Mesenchymal stem cell (in vitro differentiated cells and primary cell): ENCODE data around the gene SCN2B.
"Not testable (repeated sequence)": the region's sequence is repeated elsewhere in the genome, so short reads cannot be mapped to it uniquely, and the experiment has no call there.

Source experiments
- DNase-seq: peaks from one replicate; pipeline ENCODE4 v3.0.0-alpha.2; 2013
- H2AFZ ChIP-seq: one replicate; pipeline ENCODE4 v1.6.1; 2013; ENCODE audit warnings: low read depth, mild to moderate bottlenecking, control low read depth, inconsistent platforms, low read length, moderate library complexity
- H2AK5ac ChIP-seq: 2 replicates; pipeline ENCODE4 v1.6.1; 2013; ENCODE audit warnings: low read length, moderate library complexity, mild to moderate bottlenecking, inconsistent platforms; ENCODE audit not compliant: severe bottlenecking
- H2BK120ac ChIP-seq: one replicate; pipeline ENCODE4 v1.6.1; 2013; ENCODE audit warnings: low read depth, mild to moderate bottlenecking, inconsistent platforms, low read length, moderate library complexity
- H2BK12ac ChIP-seq, 2 experiments: one replicate each; pipeline ENCODE4 v1.6.1; 2013; ENCODE audit warnings: inconsistent platforms in 2 of 2, low read length in 2 of 2, mild to moderate bottlenecking in 2 of 2, moderate library complexity in 2 of 2, control low read depth in 1 of 2
- H2BK15ac ChIP-seq: one replicate; pipeline ENCODE4 v1.6.1; 2013; ENCODE audit warnings: mild to moderate bottlenecking, low read depth, inconsistent platforms; ENCODE audit not compliant: poor library complexity, severe bottlenecking
- H2BK5ac ChIP-seq: 2 replicates; pipeline ENCODE4 v1.6.1; 2013; ENCODE audit warnings: low read depth, mild to moderate bottlenecking, low read length, control low read depth, inconsistent platforms; ENCODE audit not compliant: poor library complexity, severe bottlenecking
- H3K14ac ChIP-seq, 2 experiments: one replicate each; pipeline ENCODE4 v1.6.1; 2013; ENCODE audit warnings: inconsistent platforms in 2 of 2, low read length in 2 of 2, control low read depth in 1 of 2, mild to moderate bottlenecking in 1 of 2, moderate library complexity in 1 of 2
- H3K18ac ChIP-seq, 2 experiments: one replicate each; pipeline ENCODE4 v1.6.1; 2013; ENCODE audit warnings: inconsistent platforms in 2 of 2, low read length in 2 of 2, control low read depth in 1 of 2, low read depth in 1 of 2, mild to moderate bottlenecking in 1 of 2
- H3K23ac ChIP-seq, 2 experiments: one replicate each; pipeline ENCODE4 v1.6.1; 2013; ENCODE audit warnings: inconsistent platforms in 2 of 2, low read length in 2 of 2, mild to moderate bottlenecking in 2 of 2, moderate library complexity in 2 of 2, control low read depth in 1 of 2
- H3K27ac ChIP-seq: 2 replicates; pipeline ENCODE4 v1.5.1; 2013; ENCODE audit warnings: mild to moderate bottlenecking, moderate library complexity, low read length, control low read depth, inconsistent platforms; ENCODE audit not compliant: poor library complexity, severe bottlenecking
- H3K27me3 ChIP-seq, 2 experiments: 2 replicates each; pipeline versions ENCODE4 v1.6.1 to v1.7.0; 2013; ENCODE audit warnings: low read length in 2 of 2, mild to moderate bottlenecking in 2 of 2, moderate library complexity in 2 of 2, control low read depth in 1 of 2, inconsistent platforms in 1 of 2; ENCODE audit not compliant: control insufficient read depth in 1 of 2, insufficient read depth in 1 of 2
- H3K36me3 ChIP-seq, 2 experiments: 2 replicates each; pipeline versions ENCODE4 v1.6.1 to v1.7.0; 2013; ENCODE audit warnings: low read length in 2 of 2, control low read depth in 1 of 2, inconsistent platforms in 1 of 2, low read depth in 1 of 2, mild to moderate bottlenecking in 1 of 2; ENCODE audit not compliant: insufficient read depth in 2 of 2, control insufficient read depth in 1 of 2
- H3K4ac ChIP-seq, 2 experiments: one replicate each; pipeline ENCODE4 v1.6.1; 2013; ENCODE audit warnings: inconsistent platforms in 2 of 2, low read length in 2 of 2, mild to moderate bottlenecking in 2 of 2, moderate library complexity in 2 of 2, control low read depth in 1 of 2, low read depth in 1 of 2
- H3K4me1 ChIP-seq: 2 replicates; pipeline ENCODE4 v1.6.1; 2013; ENCODE audit warnings: low read depth, low read length, control low read depth; ENCODE audit not compliant: control insufficient read depth, insufficient read depth
- H3K4me2 ChIP-seq: 2 replicates; pipeline ENCODE4 v1.6.1; 2013; ENCODE audit warnings: low read length, mild to moderate bottlenecking, inconsistent platforms; ENCODE audit not compliant: poor library complexity, severe bottlenecking
- H3K4me3 ChIP-seq, 2 experiments: 2 replicates each; pipeline versions ENCODE4 v1.5.1 to v1.7.0; 2013; ENCODE audit warnings: low read length in 2 of 2, mild to moderate bottlenecking in 2 of 2, control low read depth in 1 of 2, low read depth in 1 of 2; ENCODE audit not compliant: insufficient read depth in 1 of 2
- H3K79me1 ChIP-seq: replicated peaks from 2 replicates; pipeline ENCODE4 v1.6.1; 2013; ENCODE audit warnings: mild to moderate bottlenecking, control low read depth, low read length, inconsistent platforms; ENCODE audit not compliant: poor library complexity, severe bottlenecking
- H3K9ac ChIP-seq: 2 replicates; pipeline ENCODE4 v1.7.0; 2013; ENCODE audit warnings: mild to moderate bottlenecking, low read length, moderate library complexity
- H3K9me3 ChIP-seq: 2 replicates; pipeline ENCODE4 v1.7.0; 2013; ENCODE audit warnings: mild to moderate bottlenecking, low read length; ENCODE audit not compliant: control insufficient read depth
- H4K8ac ChIP-seq: one replicate; pipeline ENCODE4 v1.6.1; 2013; ENCODE audit warnings: inconsistent platforms, mild to moderate bottlenecking, low read length, moderate library complexity
- H4K91ac ChIP-seq: one replicate; pipeline ENCODE4 v1.6.1; 2013; ENCODE audit warnings: mild to moderate bottlenecking, low read length, inconsistent platforms
- WGBS: methylation state at CpG from one replicate; pipeline ENCODE4 v1.1.7; 2013; ENCODE audit warnings: mixed read lengths; 5-methylcytosine and 5-hydroxymethylcytosine counted together

Gene SCN2B

GRCh38 chr11:118190942-118191506 lies 14.6 kb upstream of the SCN2B start:
- H3K27me3 ChIP-seq: peaks cover 9 to 15% of the 10 kb centered on the region in 2 experiments
- not testable (repeated sequence) for H3K4me1 ChIP-seq, H3K18ac ChIP-seq, H3K27ac ChIP-seq, H3K9me3 ChIP-seq, DNase-seq, H3K36me3 ChIP-seq, H3K23ac ChIP-seq, H3K4me2 ChIP-seq, H2BK15ac ChIP-seq, H2BK5ac ChIP-seq, H3K4ac ChIP-seq, H3K9ac ChIP-seq, H3K4me3 ChIP-seq, H4K91ac ChIP-seq, H2BK12ac ChIP-seq, H2AFZ ChIP-seq, H3K14ac ChIP-seq, H2BK120ac ChIP-seq, H3K79me1 ChIP-seq, H2AK5ac ChIP-seq, H4K8ac ChIP-seq
- 70% methylated on average over 2 of the region's 2 CpGs for WGBS

- no peak overlapping the region for H2BK12ac ChIP-seq
These were observed 10.1 kb upstream of the SCN2B start for GRCh38 chr11:118186346-118187107.

GRCh38 chr11:118184784-118185579 lies 8.5 kb upstream of the SCN2B start:
- H3K4me3 ChIP-seq: no peak overlapping the region
- no peak overlapping the region for H3K14ac ChIP-seq
- H3K23ac ChIP-seq: no peak overlapping the region
- no peak overlapping the region for H3K4ac ChIP-seq
- H2BK5ac ChIP-seq: no peak overlapping the region
- WGBS: 89% methylated on average over 11 of the region's 12 CpGs
- H4K91ac ChIP-seq: no peak overlapping the region
- no peak overlapping the region for H2AFZ ChIP-seq
- no peak overlapping the region for H2AK5ac ChIP-seq
- no peak overlapping the region for H3K9ac ChIP-seq
- no peaks in the 10 kb centered on the region for H3K36me3 ChIP-seq
- no peak overlapping the region for H3K18ac ChIP-seq
- no peak for DNase-seq
- no peak overlapping the region for H3K27ac ChIP-seq
- H3K79me1 ChIP-seq: no peaks in the 10 kb centered on the region
- H3K4me2 ChIP-seq: no peak overlapping the region
- H4K8ac ChIP-seq: no peak overlapping the region
- no peak overlapping the region for H2BK120ac ChIP-seq
- H3K27me3 ChIP-seq: peaks cover 36 to 41% of the 10 kb centered on the region in 2 experiments
- peaks cover 4% of the 10 kb centered on the region for H3K9me3 ChIP-seq
- peaks cover 2% of the 10 kb centered on the region for H3K4me1 ChIP-seq
- no peak overlapping the region for H2BK12ac ChIP-seq
- H2BK15ac ChIP-seq: no peak overlapping the region

More at GRCh38 chr11:118186346-118187107, 10.1 kb upstream of the SCN2B start:
- Histone ChIP-seq H3K9me3 (peaks cover 4% of the 10 kb centered on the region), H3K4ac (no peak overlapping the region), H2BK5ac (no peak overlapping the region), H3K79me1 (no peaks in the 10 kb centered on the region), H3K9ac (no peak overlapping the region), H3K4me3 (no peak overlapping the region), H4K91ac (no peak overlapping the region), H3K18ac (no peak overlapping the region), H2AFZ (no peak overlapping the region), H3K36me3 (no peaks in the 10 kb centered on the region), H2BK120ac (no peak overlapping the region), H3K4me2 (no peak overlapping the region), H4K8ac (no peak overlapping the region), H3K14ac (no peak overlapping the region), H3K27me3 (peaks cover 27 to 39% of the 10 kb centered on the region in 2 experiments), H2BK15ac (no peak overlapping the region), H3K23ac (no peak overlapping the region), H3K4me1 (no peaks in the 10 kb centered on the region), H3K27ac (no peak overlapping the region), H2AK5ac (no peak overlapping the region)
- 69% methylated on average over 5 of the region's 6 CpGs for WGBS
- no peak for DNase-seq

GRCh38 chr11:118183691-118184090 lies 7.3 kb upstream of the SCN2B start:
- H3K27ac ChIP-seq, H2AK5ac ChIP-seq, H3K4me3 ChIP-seq, H3K4me1 ChIP-seq, H3K23ac ChIP-seq, H4K8ac ChIP-seq, H4K91ac ChIP-seq, H2BK15ac ChIP-seq, H3K4ac ChIP-seq, H3K9ac ChIP-seq, H2BK5ac ChIP-seq, H3K36me3 ChIP-seq, H3K14ac ChIP-seq, H3K4me2 ChIP-seq, H3K9me3 ChIP-seq, H3K18ac ChIP-seq, H3K79me1 ChIP-seq, H2BK120ac ChIP-seq, DNase-seq, H2BK12ac ChIP-seq, H2AFZ ChIP-seq: not testable (repeated sequence)
- 85% methylated on average over 5 of the region's 5 CpGs for WGBS
- peaks cover 39 to 44% of the 10 kb centered on the region in 2 experiments for H3K27me3 ChIP-seq
